Parathyroid adenoma (tissue), 2 donors: Measurements from ENCODE around the gene FFAR4.

Source experiments
- H2AFZ ChIP-seq: fragments of 300-600 bp; sonication (generic); one replicate; pipeline ENCODE4 v1.7.0; 2017; ENCODE audit warnings: antibody characterized with exemption, mild to moderate bottlenecking
- H3K27ac ChIP-seq: fragments of 300-600 bp; sonication (generic); one replicate; pipeline ENCODE4 v1.7.0; 2017
- H3K27me3 ChIP-seq: fragments of 300-600 bp; sonication (generic); one replicate; pipeline ENCODE4 v1.7.0; 2017; ENCODE audit warnings: low read length; ENCODE audit not compliant: control insufficient read depth, insufficient read depth
- H3K36me3 ChIP-seq: fragments of 300-600 bp; sonication (generic); one replicate; pipeline ENCODE4 v1.7.0; 2017; ENCODE audit warnings: low read length; ENCODE audit not compliant: control insufficient read depth, insufficient read depth
- H3K4me1 ChIP-seq: fragments of 300-600 bp; sonication (generic); one replicate; pipeline ENCODE4 v1.7.0; 2017; ENCODE audit warnings: control low read depth
- H3K4me2 ChIP-seq: fragments of 300-600 bp; sonication (generic); one replicate; pipeline ENCODE4 v1.7.0; 2017; ENCODE audit warnings: low read length
- H3K4me3 ChIP-seq: fragments of 300-600 bp; sonication (generic); one replicate; pipeline ENCODE4 v1.7.0; 2017; ENCODE audit warnings: low read depth, low read length
- H3K79me2 ChIP-seq: fragments of 300-600 bp; sonication (generic); one replicate; pipeline ENCODE4 v1.7.0; 2017; ENCODE audit warnings: control low read depth
- H3K9ac ChIP-seq: fragments of 300-600 bp; sonication (generic); one replicate; pipeline ENCODE4 v1.7.0; 2017; ENCODE audit warnings: mild to moderate bottlenecking
- H3K9me3 ChIP-seq: fragments of 300-600 bp; sonication (generic); one replicate; pipeline ENCODE4 v1.7.0; 2017; ENCODE audit warnings: low read length; ENCODE audit not compliant: control insufficient read depth
- TF ChIP-seq, protein P1 (sequence below): fragments of 300-600 bp; sonication (generic); IDR thresholded peaks from one replicate; pipeline ENCODE4 v1.7.0; 2017; ENCODE audit warnings: antibody characterized with exemption, mild to moderate bottlenecking
- donor health status: primary hyperparathyroidism.

Gene FFAR4

GRCh38 chr10:93576888-93577287, 10.4 kb downstream of the FFAR4 start:
- H3K79me2 ChIP-seq: no peaks in the 10 kb centered on the region
- no peak overlapping the region for H3K9ac ChIP-seq
- H3K27ac ChIP-seq: no peak overlapping the region
- no peaks in the 10 kb centered on the region for H3K4me1 ChIP-seq
- H3K36me3 ChIP-seq: no peaks in the 10 kb centered on the region
- H3K27me3 ChIP-seq: no peaks in the 10 kb centered on the region
- no peak overlapping the region for H3K4me2 ChIP-seq
- H3K9me3 ChIP-seq: no peaks in the 10 kb centered on the region
- H2AFZ ChIP-seq: no peak overlapping the region
- H3K4me3 ChIP-seq: no peak overlapping the region
- TF ChIP-seq, protein P1, sequence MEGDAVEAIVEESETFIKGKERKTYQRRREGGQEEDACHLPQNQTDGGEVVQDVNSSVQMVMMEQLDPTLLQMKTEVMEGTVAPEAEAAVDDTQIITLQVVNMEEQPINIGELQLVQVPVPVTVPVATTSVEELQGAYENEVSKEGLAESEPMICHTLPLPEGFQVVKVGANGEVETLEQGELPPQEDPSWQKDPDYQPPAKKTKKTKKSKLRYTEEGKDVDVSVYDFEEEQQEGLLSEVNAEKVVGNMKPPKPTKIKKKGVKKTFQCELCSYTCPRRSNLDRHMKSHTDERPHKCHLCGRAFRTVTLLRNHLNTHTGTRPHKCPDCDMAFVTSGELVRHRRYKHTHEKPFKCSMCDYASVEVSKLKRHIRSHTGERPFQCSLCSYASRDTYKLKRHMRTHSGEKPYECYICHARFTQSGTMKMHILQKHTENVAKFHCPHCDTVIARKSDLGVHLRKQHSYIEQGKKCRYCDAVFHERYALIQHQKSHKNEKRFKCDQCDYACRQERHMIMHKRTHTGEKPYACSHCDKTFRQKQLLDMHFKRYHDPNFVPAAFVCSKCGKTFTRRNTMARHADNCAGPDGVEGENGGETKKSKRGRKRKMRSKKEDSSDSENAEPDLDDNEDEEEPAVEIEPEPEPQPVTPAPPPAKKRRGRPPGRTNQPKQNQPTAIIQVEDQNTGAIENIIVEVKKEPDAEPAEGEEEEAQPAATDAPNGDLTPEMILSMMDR: no peak

GRCh38 chr10:93577565-93577964, 11.1 kb downstream of the FFAR4 start:
- Histone ChIP-seq H3K4me3 (no peak overlapping the region), H3K9me3 (no peaks in the 10 kb centered on the region), H3K4me2 (no peak overlapping the region), H3K4me1 (no peaks in the 10 kb centered on the region), H3K27ac (no peak overlapping the region), H2AFZ (no peak overlapping the region), H3K27me3 (no peaks in the 10 kb centered on the region), H3K79me2 (no peaks in the 10 kb centered on the region), H3K36me3 (no peaks in the 10 kb centered on the region), H3K9ac (no peak overlapping the region)
- TF ChIP-seq, protein P1: no peak

GRCh38 chr10:93579089-93579488, 12.6 kb downstream of the FFAR4 start:
- Histone ChIP-seq H3K4me1 (no peaks in the 10 kb centered on the region), H3K4me2 (no peak overlapping the region), H3K27ac (no peak overlapping the region), H3K9ac (no peak overlapping the region), H3K9me3 (no peaks in the 10 kb centered on the region), H2AFZ (no peak overlapping the region), H3K79me2 (no peaks in the 10 kb centered on the region), H3K4me3 (no peak overlapping the region), H3K36me3 (no peaks in the 10 kb centered on the region), H3K27me3 (no peaks in the 10 kb centered on the region)
- TF ChIP-seq, protein P1: no peak

DNA sequence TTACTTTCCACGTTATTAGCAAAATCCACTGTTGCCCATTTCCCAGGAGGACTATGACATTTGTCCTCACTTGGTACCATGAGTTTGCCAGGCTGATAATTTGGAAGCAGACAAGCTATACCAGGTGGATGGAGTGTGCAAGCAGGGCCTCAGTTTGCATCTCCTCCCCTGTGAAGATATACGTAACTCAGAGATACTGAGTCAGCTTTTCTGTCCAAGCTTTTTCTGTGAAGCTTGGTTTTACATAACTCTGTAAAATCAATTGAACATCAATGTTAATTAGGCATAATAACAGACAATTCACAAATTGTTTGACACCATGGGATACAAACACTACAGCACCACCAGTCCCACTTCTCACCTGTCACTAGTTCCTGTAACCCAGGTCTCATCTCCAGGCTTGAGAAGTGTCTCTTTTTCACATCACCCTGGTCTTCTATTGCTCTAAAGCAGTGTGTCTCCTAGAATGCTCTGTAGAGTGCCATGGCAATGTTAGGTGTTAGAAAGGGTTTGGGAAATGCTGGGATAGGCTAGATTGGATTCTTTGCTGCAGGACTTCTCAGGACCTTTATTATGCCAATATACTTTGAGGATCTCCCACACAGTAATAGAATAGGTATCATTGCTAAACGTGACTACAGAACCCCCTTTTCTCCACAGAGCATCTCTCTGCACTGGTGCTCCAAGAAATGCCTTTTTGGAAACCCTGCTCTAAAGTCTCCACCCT, 13.7 kb downstream of the FFAR4 start:
- H2AFZ ChIP-seq: no peak overlapping the region
- H3K9ac ChIP-seq: no peak overlapping the region
- H3K27me3 ChIP-seq: no peaks in the 10 kb centered on the region
- TF ChIP-seq, protein P1: no peak
- no peak overlapping the region for H3K4me3 ChIP-seq
- no peaks in the 10 kb centered on the region for H3K36me3 ChIP-seq
- no peaks in the 10 kb centered on the region for H3K4me1 ChIP-seq
- no peaks in the 10 kb centered on the region for H3K9me3 ChIP-seq
- H3K27ac ChIP-seq: no peak overlapping the region
- H3K4me2 ChIP-seq: no peak overlapping the region
- no peaks in the 10 kb centered on the region for H3K79me2 ChIP-seq

GRCh38 chr10:93580828-93581227, 14.4 kb downstream of the FFAR4 start:
- no peak overlapping the region for H3K4me2 ChIP-seq
- TF ChIP-seq, protein P1: no peak
- H3K4me1 ChIP-seq: no peaks in the 10 kb centered on the region
- no peak overlapping the region for H2AFZ ChIP-seq
- no peaks in the 10 kb centered on the region for H3K79me2 ChIP-seq
- H3K36me3 ChIP-seq: no peaks in the 10 kb centered on the region
- no peaks in the 10 kb centered on the region for H3K9me3 ChIP-seq
- H3K9ac ChIP-seq: no peak overlapping the region
- no peaks in the 10 kb centered on the region for H3K27me3 ChIP-seq
- H3K27ac ChIP-seq: no peak overlapping the region
- no peak overlapping the region for H3K4me3 ChIP-seq
